LNCaP clone FGC (cell line): ENCODE results near the gene OSGEP.
A peak's percentile ranks its signal among the peaks of the same experiment; 100 is the strongest.

Source experiments
- DNase-seq: peaks from one replicate; pipeline ENCODE4 v3.0.0-alpha.2; 2011; ENCODE audit warnings: low read depth
- H3K4me3 ChIP-seq: 2 replicates; pipeline ENCODE4 v1.5.1; 2011; ENCODE audit warnings: mild to moderate bottlenecking, low read depth, low read length, control low read depth
- CTCF ChIP-seq: IDR thresholded peaks from 2 replicates; pipeline ENCODE4 v1.5.1; 2012; ENCODE audit warnings: mild to moderate bottlenecking; ENCODE audit not compliant: control insufficient read depth, insufficient read depth; ENCODE audit errors: extremely low read depth

OSGEP gene

GRCh38 chr14:20472536-20473169 is 18.0 kb upstream of the OSGEP start:
- H3K4me3 ChIP-seq = no peak overlapping the region
- DNase-seq = no peak
- no peak for TF ChIP-seq CTCF

- DNase-seq = no peak
- peak overlapping the region; percentile 95 for H3K4me3 ChIP-seq
- no peak for TF ChIP-seq CTCF
These were observed 15.9 kb upstream of the OSGEP start for GRCh38 chr14:20470603-20470901.

- peak overlapping the region; percentile 95 for H3K4me3 ChIP-seq
- no peak for TF ChIP-seq CTCF
- no peak for DNase-seq
These were observed 15.4 kb upstream of the OSGEP start for GRCh38 chr14:20469890-20470602.

- no peak for TF ChIP-seq CTCF
- DNase-seq = peak; percentile 89
- peak within 1 kb of the TSS; percentile 95 for H3K4me3 ChIP-seq
These were observed 14.8 kb upstream of the OSGEP start, which contains the start of gene PNP for GRCh38 chr14:20469242-20469889. Gene PNP, plus strand, starts transcription at chr14:20469406. Its CDS starts 119 bp downstream, at chr14:20469525.

- H3K4me3 ChIP-seq = peak overlapping the region; percentile 95
- no peak for DNase-seq
- TF ChIP-seq CTCF = no peak
These were observed 14.2 kb upstream of the OSGEP start for GRCh38 chr14:20468764-20469241.

- no peak for TF ChIP-seq CTCF
- H3K4me3 ChIP-seq = peak within 1 kb of the TSS; percentile 64
- DNase-seq = peak; percentile 100
These were observed 6.9 kb upstream of the OSGEP start, which contains the start of gene PIP4P1 for GRCh38 chr14:20461225-20462141. Gene PIP4P1, minus strand, starts transcription at chr14:20461434. Its CDS starts 109 bp downstream, at chr14:20461325.
